H1 (cell line): Measurements from ENCODE around the gene ZBTB34. TPM values are rescaled to one million over a fixed set of nuclear protein-coding genes. Genes with fewer than 3 reads are reported as not detected.

Experiments used
- CTCF ChIA-PET: fragments of 300-600 bp; sonication (Branson Sonifier 250); formaldehyde crosslinking; loops from one replicate; lab custom pipeline; 2021; ENCODE audit not compliant: partially characterized antibody; lab: Charles Lee
- POLR2A ChIA-PET: fragments of 300-600 bp; sonication (Branson Sonifier 250); formaldehyde crosslinking; loops from one replicate; lab custom pipeline; 2021; ENCODE audit warnings: inconsistent platforms; ENCODE audit not compliant: partially characterized antibody; lab: Charles Lee
- DNase-seq, 2 experiments: peaks; one replicate each; pipeline versions ENCODE4 v3.0.0 to v3.0.0-alpha.2; 2010 to 2022; ENCODE audit warnings: low spot score in 2 of 2, low read depth in 1 of 2, mixed read lengths in 1 of 2
- FAIRE-seq: peaks from 2 replicates; lab custom pipeline; 2011; peaks lifted over from hg19 to GRCh38; lab: Jason Lieb, UNC
- H2AFZ ChIP-seq: 2 replicates; pipeline ENCODE4 v1.8.1; 2012; ENCODE audit warnings: low read length, inconsistent platforms
- H2AK5ac ChIP-seq: 2 replicates; pipeline ENCODE4 v1.6.1; 2013; ENCODE audit warnings: low read depth, low read length
- H2BK120ac ChIP-seq: replicated peaks from 2 replicates; pipeline ENCODE3; 2013; ENCODE audit warnings: low read depth, low read length, inconsistent platforms
- H2BK12ac ChIP-seq: 2 replicates; pipeline ENCODE4 v1.6.1; 2013; ENCODE audit warnings: low read depth, low read length
- H2BK15ac ChIP-seq: 2 replicates; pipeline ENCODE4 v1.6.1; 2013; ENCODE audit warnings: low read length
- H2BK20ac ChIP-seq: 2 replicates; pipeline ENCODE4 v1.6.1; 2013; ENCODE audit warnings: low read length
- H2BK5ac ChIP-seq: 2 replicates; pipeline ENCODE4 v1.6.1; 2013; ENCODE audit warnings: low read depth, low read length
- H3K14ac ChIP-seq: 2 replicates; pipeline ENCODE4 v1.6.1; 2013; ENCODE audit warnings: inconsistent platforms; ENCODE audit not compliant: insufficient read length
- H3K18ac ChIP-seq: 2 replicates; pipeline ENCODE4 v1.6.1; 2013; ENCODE audit warnings: low read length; ENCODE audit errors: extremely low read depth
- H3K23ac ChIP-seq: 2 replicates; pipeline ENCODE4 v1.6.1; 2013; ENCODE audit warnings: inconsistent platforms; ENCODE audit not compliant: insufficient read length
- H3K23me2 ChIP-seq: 2 replicates; pipeline ENCODE4 v1.6.1; 2013; ENCODE audit warnings: low read depth, low read length
- H3K27ac ChIP-seq: 2 replicates; pipeline ENCODE4 v1.6.1; 2011; ENCODE audit warnings: low read depth, low read length, inconsistent platforms
- H3K27me3 ChIP-seq, 4 experiments: replicated peaks in 1 of 4; 1 replicate in 1 of 4; 2 replicates in 3 of 4; pipeline versions ENCODE4 v1.6.1 to v1.8.1; 2011 to 2013; ENCODE audit warnings: low read length in 3 of 4, mild to moderate bottlenecking in 3 of 4, inconsistent platforms in 2 of 4, mixed read lengths in 2 of 4, moderate library complexity in 1 of 4; ENCODE audit not compliant: control insufficient read depth in 3 of 4, insufficient read depth in 3 of 4; ENCODE audit errors: extremely low read depth in 1 of 4
- H3K36me3 ChIP-seq, 4 experiments: 2 replicates each; pipeline versions ENCODE4 v1.6.1 to v1.8.1; 2011 to 2013; ENCODE audit warnings: mild to moderate bottlenecking in 4 of 4, low read length in 3 of 4, moderate library complexity in 2 of 4, control low read depth in 1 of 4, inconsistent platforms in 1 of 4; ENCODE audit not compliant: insufficient read depth in 4 of 4, control insufficient read depth in 2 of 4
- H3K4ac ChIP-seq: replicated peaks from 2 replicates; pipeline ENCODE3; 2013; ENCODE audit warnings: low read length, low read depth, mixed read lengths, inconsistent platforms; ENCODE audit not compliant: insufficient read length
- H3K4me1 ChIP-seq, 4 experiments: replicated peaks in 1 of 4; 1 replicate in 1 of 4; 2 replicates in 3 of 4; pipeline versions ENCODE4 v1.6.1 to v1.8.1; 2011 to 2013; ENCODE audit warnings: low read length in 3 of 4, inconsistent platforms in 2 of 4, mixed read lengths in 1 of 4; ENCODE audit not compliant: insufficient read depth in 4 of 4, control insufficient read depth in 3 of 4
- H3K4me2 ChIP-seq, 2 experiments: 2 replicates each; pipeline versions ENCODE4 v1.6.1 to v1.8.1; 2011 to 2013; ENCODE audit warnings: low read depth in 2 of 2, low read length in 2 of 2, control low read depth in 1 of 2, inconsistent platforms in 1 of 2, mild to moderate bottlenecking in 1 of 2; ENCODE audit not compliant: insufficient read depth in 1 of 2
- H3K4me3 ChIP-seq, 4 experiments: fragments of 200-600, 300-600 bp in 1 of 4; sonication (generic), shearing (Covaris generic), sonication (Bioruptor Twin) in 1 of 4; 2 replicates each; pipeline versions ENCODE4 v1.5.1 to v1.8.1; 2011 to 2016; ENCODE audit warnings: low read length in 4 of 4, low read depth in 3 of 4, control low read depth in 2 of 4, inconsistent platforms in 2 of 4, mild to moderate bottlenecking in 2 of 4, mixed read lengths in 1 of 4, moderate library complexity in 1 of 4; ENCODE audit not compliant: insufficient read depth in 2 of 4; ENCODE audit errors: extremely low read depth in 1 of 4
- H3K56ac ChIP-seq: replicated peaks from 2 replicates; pipeline ENCODE3; 2013; ENCODE audit warnings: low read depth, mild to moderate bottlenecking, mixed read lengths, low read length, inconsistent platforms; ENCODE audit not compliant: insufficient read length
- H3K79me1 ChIP-seq: 2 replicates; pipeline ENCODE4 v1.6.1; 2013; ENCODE audit warnings: low read depth, low read length, control low read depth
- H3K79me2 ChIP-seq, 2 experiments: 2 replicates each; pipeline versions ENCODE4 v1.6.1 to v1.8.1; 2012 to 2013; ENCODE audit warnings: low read length in 2 of 2, mild to moderate bottlenecking in 2 of 2, inconsistent platforms in 1 of 2; ENCODE audit not compliant: insufficient read depth in 2 of 2, control insufficient read depth in 1 of 2
- H3K9ac ChIP-seq, 4 experiments: replicated peaks in 1 of 4; 1 replicate in 1 of 4; 2 replicates in 3 of 4; pipeline versions ENCODE4 v1.6.1 to v1.8.1; 2011 to 2013; ENCODE audit warnings: low read depth in 3 of 4, low read length in 3 of 4, control low read depth in 2 of 4, mild to moderate bottlenecking in 2 of 4, moderate library complexity in 2 of 4, inconsistent platforms in 1 of 4; ENCODE audit errors: extremely low read depth in 1 of 4
- H3K9me3 ChIP-seq, 2 experiments: 2 replicates each; pipeline versions ENCODE4 v1.6.1 to v1.8.1; 2012 to 2013; ENCODE audit warnings: mild to moderate bottlenecking in 2 of 2, moderate library complexity in 2 of 2, control low read depth in 1 of 2, inconsistent platforms in 1 of 2, low read depth in 1 of 2, low read length in 1 of 2, mixed read lengths in 1 of 2; ENCODE audit not compliant: insufficient read depth in 2 of 2
- H4K20me1 ChIP-seq, 2 experiments: replicated peaks in 1 of 2; 2 replicates each; pipeline versions ENCODE3 to v1.8.1; 2011 to 2013; ENCODE audit warnings: inconsistent platforms in 2 of 2, low read length in 2 of 2, mild to moderate bottlenecking in 1 of 2; ENCODE audit not compliant: insufficient read depth in 2 of 2, control insufficient read depth in 1 of 2
- H4K5ac ChIP-seq: 2 replicates; pipeline ENCODE4 v1.6.1; 2013; ENCODE audit warnings: low read length, low read depth, mixed read lengths, inconsistent platforms; ENCODE audit not compliant: insufficient read length
- H4K8ac ChIP-seq: 2 replicates; pipeline ENCODE4 v1.8.0; 2013; ENCODE audit warnings: mild to moderate bottlenecking, moderate library complexity, low read length, inconsistent platforms; ENCODE audit not compliant: insufficient read depth; ENCODE audit errors: extremely low read depth
- H4K91ac ChIP-seq: replicated peaks from 2 replicates; pipeline ENCODE3; 2013; ENCODE audit warnings: low read length, mixed read lengths, inconsistent platforms; ENCODE audit not compliant: insufficient read length
- BRCA1 ChIP-seq: IDR thresholded peaks from 2 replicates; pipeline ENCODE4 v1.6.1; 2012; ENCODE audit warnings: low read depth, low read length, improper control_type of control experiment
- CBX5 ChIP-seq: fragments of 300-800, 300-1000 bp; sonication (generic); IDR thresholded peaks from 2 replicates; pipeline ENCODE4 v1.7.1; 2016; ENCODE audit warnings: antibody characterized with exemption, low read length, low read depth
- HDAC2 ChIP-seq, 2 experiments: fragments of 300-600 bp in 1 of 2; sonication (generic) in 1 of 2; IDR thresholded peaks; 2 replicates each; pipeline ENCODE4 v1.6.1; 2011 to 2012; ENCODE audit warnings: low read depth in 2 of 2, low read length in 2 of 2, mild to moderate bottlenecking in 2 of 2, moderate library complexity in 2 of 2, borderline replicate concordance in 1 of 2, inconsistent platforms in 1 of 2
- NRF1 ChIP-seq: IDR thresholded peaks from 2 replicates; pipeline ENCODE4 v1.6.1; 2011; ENCODE audit warnings: mild to moderate bottlenecking, low read depth, low read length, improper control_type of control experiment
- POLR2A ChIP-seq, 2 experiments: IDR thresholded peaks; 1 replicate in 1 of 2; 2 replicates in 1 of 2; pipeline ENCODE4 v1.6.1; 2011; ENCODE audit warnings: low read depth in 2 of 2, low read length in 2 of 2, mild to moderate bottlenecking in 2 of 2; ENCODE audit errors: control extremely low read depth in 1 of 2
- POU5F1 ChIP-seq: IDR thresholded peaks from 2 replicates; pipeline ENCODE4 v1.6.1; 2011; ENCODE audit warnings: low read depth, mild to moderate bottlenecking, low read length, moderate library complexity
- RAD21 ChIP-seq, 2 experiments: IDR thresholded peaks in 1 of 2; conservative IDR thresholded peaks in 1 of 2; 2 replicates each; pipeline ENCODE4 v1.6.1; 2011; ENCODE audit warnings: low read depth in 2 of 2, low read length in 2 of 2, improper control_type of control experiment in 1 of 2, inconsistent platforms in 1 of 2, mild to moderate bottlenecking in 1 of 2, moderate library complexity in 1 of 2
- RFX5 ChIP-seq: IDR thresholded peaks from 2 replicates; pipeline ENCODE4 v1.6.1; 2011; ENCODE audit warnings: low read depth, low read length, improper control_type of control experiment, borderline replicate concordance
- SP1 ChIP-seq: IDR thresholded peaks from 2 replicates; pipeline ENCODE4 v1.6.1; 2011; ENCODE audit warnings: low read depth, low read length
- SUZ12 ChIP-seq: fragments of 200-600 bp; sonication (generic); IDR thresholded peaks from 2 replicates; pipeline ENCODE4 v1.6.1; 2012; ENCODE audit warnings: mild to moderate bottlenecking, inconsistent platforms, low read length, moderate library complexity, mixed read lengths
- TBP ChIP-seq: IDR thresholded peaks from 2 replicates; pipeline ENCODE4 v1.6.1; 2011; ENCODE audit warnings: low read depth, low read length, improper control_type of control experiment
- TCF12 ChIP-seq: IDR thresholded peaks from 2 replicates; pipeline ENCODE4 v1.6.1; 2011; ENCODE audit warnings: low read depth, mild to moderate bottlenecking, low read length
- ZNF274 ChIP-seq: IDR thresholded peaks from 2 replicates; pipeline ENCODE4 v1.7.0; 2012; ENCODE audit warnings: low read length, borderline replicate concordance; ENCODE audit errors: extremely low read depth
- WGBS, 2 experiments: shearing (Covaris generic) in 1 of 2; methylation state at CpG; one replicate each; pipeline versions ENCODE4 v1.1.6 to v1.1.7; 2013 to 2015; ENCODE audit warnings: low lambda C conversion rate in 2 of 2, mixed read lengths in 2 of 2, inconsistent platforms in 1 of 2, low coverage in 1 of 2, missing lambda C conversion rate in 1 of 2; ENCODE audit not compliant: insufficient replicate concordance in 2 of 2, insufficient coverage in 1 of 2, insufficient read length in 1 of 2; ENCODE audit errors: extremely low coverage in 1 of 2, missing lambda C conversion rate in 1 of 2; 5-methylcytosine and 5-hydroxymethylcytosine counted together
- polyA plus RNA-seq, 7 experiments: library from polyadenylated mRNA; depleted of rRNA in 3 of 7; stranded (reverse) in 5 of 7; unstranded in 2 of 7; fragments of >200 nt in 5 of 7; fragments of 200-250 nt in 2 of 7; gene quantifications; 1 replicate in 5 of 7; 2 replicates in 1 of 7; 4 replicates in 1 of 7; pipeline versions ENCODE4 v1.2.1 to v1.2.3, GENCODE V29; 2011 to 2013; ENCODE audit warnings: missing spikeins in 2 of 7, mixed read lengths in 2 of 7
- total RNA-seq: library from RNA; stranded (reverse); fragmentation: NEBNext Ultra II Directional; extraction: Animal tissue kit (Norgen Biotek cat#: 25700); gene quantifications from 2 replicates; pipeline ENCODE4 v1.2.1, GENCODE V29; 2021
- TF ChIP-seq, protein P1 (sequence below): IDR thresholded peaks from 2 replicates; pipeline ENCODE4 v1.6.1; 2011; ENCODE audit warnings: low read depth, mild to moderate bottlenecking, low read length; ENCODE audit not compliant: insufficient read depth

Gene ZBTB34
- total and polyA plus RNA-seq, 2 of the 8 experiments (the other 6 are each of a cell fraction or from before 2014, with no cell fraction given): 8.2 to 15.9 TPM

DNA sequence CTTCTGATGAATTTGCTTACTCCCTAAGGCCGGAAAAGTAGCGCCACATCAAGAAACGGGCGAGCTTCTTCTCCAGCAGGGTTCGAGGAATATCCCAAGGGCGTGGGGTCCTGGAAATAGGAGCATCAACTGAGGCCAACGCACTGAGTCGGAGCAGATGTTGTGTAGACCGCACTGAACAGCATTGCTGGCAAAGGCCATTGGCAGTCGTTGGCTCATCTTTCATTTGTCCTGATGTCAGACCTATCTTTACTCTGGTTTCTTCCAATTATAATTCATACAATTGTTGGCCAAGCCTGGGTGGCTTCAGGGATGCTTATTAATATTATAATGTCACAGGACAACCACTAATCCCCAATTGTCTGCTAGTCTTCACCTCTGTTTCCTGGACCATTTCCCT lies 26.5 kb downstream of the ZBTB34 start:
- no peak for FAIRE-seq
- TF ChIP-seq RFX5 (no peak), NRF1 (no peak), CBX5 (no peak), SUZ12 (no peak), HDAC2 (IDR thresholded peaks at IDR 0.05; ENCODE audit: borderline replicate concordance in 1 of 2, low read depth in 2 of 2, low read length in 2 of 2) (no peak), TBP (no peak), ZNF274 (no peak), POU5F1 (no peak), SP1 (no peak), BRCA1 (no peak), TCF12 (no peak), POLR2A (IDR thresholded peaks at IDR 0.05; ENCODE audit: control extremely low read depth in 1 of 2, low read depth in 2 of 2, low read length in 2 of 2) (no peak), RAD21 (IDR thresholded peaks at IDR 0.05 in 1 of 2, conservative IDR thresholded peaks at IDR 0.05 in 1 of 2; ENCODE audit: low read depth in 2 of 2, low read length in 2 of 2) (no peak)
- TF ChIP-seq, protein P1, sequence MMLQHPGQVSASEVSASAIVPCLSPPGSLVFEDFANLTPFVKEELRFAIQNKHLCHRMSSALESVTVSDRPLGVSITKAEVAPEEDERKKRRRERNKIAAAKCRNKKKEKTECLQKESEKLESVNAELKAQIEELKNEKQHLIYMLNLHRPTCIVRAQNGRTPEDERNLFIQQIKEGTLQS: no peak

More for the DNA sequence above, 26.5 kb downstream of the ZBTB34 start:
- DNase-seq: no peak
- Histone ChIP-seq H4K8ac (no peak overlapping the region), H4K5ac (no peak overlapping the region), H3K56ac (no peak overlapping the region), H3K18ac (no peak overlapping the region; the same call in 1 of the 2 replicates), H3K23me2 (no peaks in the 10 kb centered on the region), H3K4me2 (no peak overlapping the region), H4K91ac (no peak overlapping the region), H3K14ac (no peak overlapping the region), H2BK120ac (no peak overlapping the region), H2BK20ac (no peak overlapping the region), H3K79me1 (no peaks in the 10 kb centered on the region; the same call in 1 of the 2 replicates), H3K27me3 (no peaks in the 10 kb centered on the region), H3K4me1 (peaks cover 6 to 13% (median 10%) of the 10 kb centered on the region in 4 experiments), H2AK5ac (no peak overlapping the region), H2BK5ac (no peak overlapping the region), H3K23ac (no peak overlapping the region), H3K79me2 (no peaks in the 10 kb centered on the region; a peak in 1 of 4 replicates), H4K20me1 (peaks cover 2 to 12% of the 10 kb centered on the region in 2 experiments), H2BK12ac (no peak overlapping the region), H3K9ac (no peak overlapping the region), H2AFZ (no peak overlapping the region), H3K4me3 (no peak overlapping the region), H3K36me3 (peaks cover 0 to 1% (median 0%) of the 10 kb centered on the region in 4 experiments; a peak in 2 of 8 replicates), H3K9me3 (no peaks in the 10 kb centered on the region), H2BK15ac (no peak overlapping the region), H3K27ac (no peak overlapping the region), H3K4ac (no peak overlapping the region)
- CTCF ChIA-PET: interaction anchor here (0.6 to 1.5 kb wide), 2 partner anchors 30 to 313 kb away, joined by 3 to 4 read pairs; no protein-coding TSS in a partner anchor
- WGBS, 2 experiments: 88% methylated on average over 10 of the region's 10 CpGs; no CpG with 5 or more reads in 1 of the 2 experiments
- POLR2A ChIA-PET: interaction anchor here (0.8 to 1.5 kb wide), 2 partner anchors 9 to 25 kb away, joined by 3 to 4 read pairs; no protein-coding TSS in a partner anchor
